ENCODE measurements around the gene GPR4.

GPR4 gene

GRCh38 chr19:45590300-45591003, 11.6 kb downstream of the GPR4 start:
- no peak for DNase-seq

- no peak for DNase-seq
Measured at GRCh38 chr19:45589768-45590167, 12.2 kb downstream of the GPR4 start.

GRCh38 chr19:45587873-45588272, 14.1 kb downstream of the GPR4 start:
- DNase-seq, result no peak

GRCh38 chr19:45585158-45585577, 16.8 kb downstream of the GPR4 start:
- no peak for DNase-seq

- DNase-seq, result peak; percentile 81 to 100 (median 99)
Measured at GRCh38 chr19:45584332-45585157, 17.5 kb downstream of the GPR4 start, which contains the start of gene OPA3. TSS of gene OPA3 (minus strand) at chr19:45584802. CDS start at chr19:45584764, 38 bp downstream.

GRCh38 chr19:45581576-45581975, 20.4 kb downstream of the GPR4 start:
- peak in 1 of 51 donors; percentile 10 for DNase-seq

- DNase-seq, result no peak
Measured at GRCh38 chr19:45578861-45579260, 23.2 kb downstream of the GPR4 start.

- no peak for DNase-seq
Measured at GRCh38 chr19:45577111-45577905, 24.7 kb downstream of the GPR4 start.

- no peak for DNase-seq
Measured at GRCh38 chr19:45576682-45577081, 25.3 kb downstream of the GPR4 start.

- no peak for DNase-seq
Measured at GRCh38 chr19:45575216-45575615, 26.8 kb downstream of the GPR4 start.

GRCh38 chr19:45574526-45574925, 27.5 kb downstream of the GPR4 start:
- no peak for DNase-seq

GRCh38 chr19:45571457-45572220, 30.4 kb downstream of the GPR4 start:
- DNase-seq, result no peak

GRCh38 chr19:45569619-45570421, 32.2 kb downstream of the GPR4 start:
- DNase-seq, result peak in 24 of 51 donors; percentile 4 to 62 (median 19)

GRCh38 chr19:45568732-45569131, 33.3 kb downstream of the GPR4 start:
- DNase-seq, result no peak

GRCh38 chr19:45567609-45568008, 34.4 kb downstream of the GPR4 start:
- no peak for DNase-seq

GRCh38 chr19:45564131-45564780, 37.8 kb downstream of the GPR4 start:
- DNase-seq, result no peak

- DNase-seq, result no peak
Measured at GRCh38 chr19:45560686-45561085, 41.3 kb downstream of the GPR4 start.

GRCh38 chr19:45560038-45560437, 42.0 kb downstream of the GPR4 start:
- no peak for DNase-seq

- DNase-seq, result peak in 31 of 51 donors; percentile 1 to 63 (median 32)
Measured at GRCh38 chr19:45558399-45558878, 43.6 kb downstream of the GPR4 start.

Measured in hypothalamus (tissue), 51 donors.